IPS-NIHi7 (cell line): Measurements from ENCODE around the gene EIF3D.

Experiments
- DNase-seq: peaks from one replicate; pipeline ENCODE4 v3.0.0; 2012; ENCODE audit warnings: mixed read lengths; ENCODE audit errors: extremely low spot score

EIF3D gene

GRCh38 chr22:36528795-36529751, at the start of gene EIF3D:
TSS of gene EIF3D (minus strand) at chr22:36529166. CDS start at chr22:36526121, 3,045 bp downstream.
- peak; percentile 95 for DNase-seq

- no peak for DNase-seq
Measured at GRCh38 chr22:36578619-36579018, 49.7 kb upstream of the EIF3D start.

- no peak for DNase-seq
Measured at GRCh38 chr22:36577019-36577418, 48.1 kb upstream of the EIF3D start.

GRCh38 chr22:36574728-36575127, 45.8 kb upstream of the EIF3D start:
- DNase-seq: no peak

- no peak for DNase-seq
Measured at GRCh38 chr22:36573815-36574363, 44.9 kb upstream of the EIF3D start.

GRCh38 chr22:36571991-36572390, 43.0 kb upstream of the EIF3D start:
- no peak for DNase-seq

- peak; percentile 85 for DNase-seq
Measured at GRCh38 chr22:36569999-36570398, 41.0 kb upstream of the EIF3D start.

- no peak for DNase-seq
Measured at GRCh38 chr22:36568846-36569245, 39.9 kb upstream of the EIF3D start.

GRCh38 chr22:36566720-36567119, 37.8 kb upstream of the EIF3D start:
- no peak for DNase-seq

- DNase-seq: no peak
Measured at GRCh38 chr22:36565686-36566085, 36.7 kb upstream of the EIF3D start.

GRCh38 chr22:36565159-36565507, 36.2 kb upstream of the EIF3D start:
- DNase-seq: no peak

GRCh38 chr22:36564422-36565158, 35.6 kb upstream of the EIF3D start:
- no peak for DNase-seq

- DNase-seq: no peak
Measured at GRCh38 chr22:36563898-36564297, 34.9 kb upstream of the EIF3D start.

GRCh38 chr22:36563444-36563843, 34.5 kb upstream of the EIF3D start:
- DNase-seq: no peak

GRCh38 chr22:36563001-36563400, 34.0 kb upstream of the EIF3D start:
- DNase-seq: no peak

- DNase-seq: peak; percentile 35
Measured at GRCh38 chr22:36562261-36562835, 33.4 kb upstream of the EIF3D start.

GRCh38 chr22:36561291-36561811, 32.4 kb upstream of the EIF3D start:
- DNase-seq: no peak

- no peak for DNase-seq
Measured at GRCh38 chr22:36560001-36560400, 31.0 kb upstream of the EIF3D start.

- no peak for DNase-seq
Measured at GRCh38 chr22:36554098-36554497, 25.1 kb upstream of the EIF3D start.

- DNase-seq: no peak
Measured at GRCh38 chr22:36552289-36552688, 23.3 kb upstream of the EIF3D start.

GRCh38 chr22:36550701-36551495, 21.9 kb upstream of the EIF3D start:
- no peak for DNase-seq
